Stimulated activated CD4-positive, alpha-beta T cell treated with anti-CD3 and anti-CD28 coated beads, TNF-alpha, amount 100 ng/mL, for 24 hours (primary cell): ENCODE results near the gene PPP2R2B.

ENCODE experiments used
- DNase-seq, 3 experiments: peaks; one replicate each; pipeline ENCODE4 v3.0.0-alpha.2; 2020; ENCODE audit warnings: low read depth in 3 of 3

The PPP2R2B gene

GRCh38 chr5:146699664-146700418 is 178.7 kb downstream of the PPP2R2B start:
- DNase-seq, result no peak

- DNase-seq, result no peak
Measured at GRCh38 chr5:146699138-146699537, 179.4 kb downstream of the PPP2R2B start.

- DNase-seq, result no peak
Measured at GRCh38 chr5:146698651-146699050, 179.9 kb downstream of the PPP2R2B start.

GRCh38 chr5:146697211-146697610 is 181.3 kb downstream of the PPP2R2B start:
- DNase-seq, result no peak

GRCh38 chr5:146695646-146696045 is 182.9 kb downstream of the PPP2R2B start:
- no peak for DNase-seq

- DNase-seq, result no peak
Measured at GRCh38 chr5:146690880-146691355, 187.6 kb downstream of the PPP2R2B start.

- no peak for DNase-seq
Measured at GRCh38 chr5:146687630-146688029, 190.9 kb downstream of the PPP2R2B start.

- DNase-seq, result no peak
Measured at GRCh38 chr5:146683861-146684260, 194.7 kb downstream of the PPP2R2B start.

GRCh38 chr5:146682899-146683532 is 195.5 kb downstream of the PPP2R2B start:
- no peak for DNase-seq

GRCh38 chr5:146681585-146682105 is 196.9 kb downstream of the PPP2R2B start:
- no peak for DNase-seq

GRCh38 chr5:146680846-146681584 is 197.5 kb downstream of the PPP2R2B start:
- DNase-seq, result no peak

- DNase-seq, result no peak
Measured at GRCh38 chr5:146675636-146676035, 202.9 kb downstream of the PPP2R2B start.

GRCh38 chr5:146672866-146673265 is 205.7 kb downstream of the PPP2R2B start:
- DNase-seq, result no peak

GRCh38 chr5:146671561-146672295 is 206.8 kb downstream of the PPP2R2B start:
- DNase-seq, result no peak

GRCh38 chr5:146669656-146670055 is 208.9 kb downstream of the PPP2R2B start:
- DNase-seq, result no peak

- DNase-seq, result no peak
Measured at GRCh38 chr5:146667633-146668272, 210.8 kb downstream of the PPP2R2B start.

- DNase-seq, result no peak
Measured at GRCh38 chr5:146662229-146662628, 216.3 kb downstream of the PPP2R2B start.

GRCh38 chr5:146660376-146660960 is 218.1 kb downstream of the PPP2R2B start:
- DNase-seq, result no peak

GRCh38 chr5:146659961-146660360 is 218.6 kb downstream of the PPP2R2B start:
- DNase-seq, result no peak

- no peak for DNase-seq
Measured at GRCh38 chr5:146656703-146657102, 221.9 kb downstream of the PPP2R2B start.

- no peak for DNase-seq
Measured at GRCh38 chr5:146653560-146653959, 225.0 kb downstream of the PPP2R2B start.
